Panc1 (cell line): ENCODE data around the gene NGF. TPM values are rescaled to one million over a fixed set of nuclear protein-coding genes. Genes with fewer than 3 reads are reported as not detected.

Experiments
- ATAC-seq: fragments of 200-7000 bp; cut with Tn5 transposase; 2 replicates; pipeline ENCODE4 v1.9.1; 2020; ENCODE audit warnings: mild to moderate bottlenecking, moderate library complexity
- BruUV-seq: library from RNA; stranded (reverse); fragments of 400-500 nt; replicated peaks from 2 replicates; lab custom pipeline; 2021; lab: Mats Ljungman, UMichigan
- CTCF ChIA-PET: fragments of 300-600 bp; sonication (Branson Sonifier 250); formaldehyde crosslinking; loops from one replicate; lab custom pipeline; 2022; ENCODE audit warnings: antibody characterized with exemption; lab: Charles Lee
- POLR2A ChIA-PET: fragments of 300-600 bp; sonication (Branson Sonifier 250); formaldehyde crosslinking; loops from one replicate; lab custom pipeline; 2022; ENCODE audit warnings: antibody characterized with exemption; lab: Charles Lee
- DNase-seq: peaks from one replicate; pipeline ENCODE4 v3.0.0-alpha.2; 2010; ENCODE audit warnings: low read depth, low spot score
- H3K27ac ChIP-seq: 2 replicates; pipeline ENCODE4 v1.5.1; 2011; ENCODE audit warnings: mild to moderate bottlenecking, low read length, inconsistent platforms
- H3K27me3 ChIP-seq: fragments of 200-500 bp; sonication (Bioruptor generic); 2 replicates; pipeline ENCODE4 v1.6.0; 2014; ENCODE audit warnings: low read length, inconsistent platforms; ENCODE audit not compliant: control insufficient read depth, insufficient read depth
- H3K36me3 ChIP-seq: fragments of 200-500 bp; sonication (Bioruptor generic); 2 replicates; pipeline ENCODE4 v1.5.1; 2014; ENCODE audit warnings: inconsistent platforms, mild to moderate bottlenecking, low read length, moderate library complexity; ENCODE audit not compliant: control insufficient read depth, insufficient read depth
- H3K4me1 ChIP-seq: 2 replicates; pipeline ENCODE4 v1.5.1; 2011; ENCODE audit warnings: inconsistent platforms, mild to moderate bottlenecking, low read length, moderate library complexity; ENCODE audit not compliant: control insufficient read depth, insufficient read depth
- H3K4me3 ChIP-seq, 2 experiments: 2 replicates each; pipeline ENCODE4 v1.5.1; 2011 to 2012; ENCODE audit warnings: low read depth in 2 of 2, low read length in 2 of 2, mild to moderate bottlenecking in 2 of 2, inconsistent platforms in 1 of 2, moderate library complexity in 1 of 2
- H3K9me3 ChIP-seq: fragments of 200-500 bp; sonication (Bioruptor generic); 2 replicates; pipeline ENCODE4 v1.5.1; 2014; ENCODE audit warnings: low read depth, mild to moderate bottlenecking, inconsistent platforms, low read length, moderate library complexity; ENCODE audit not compliant: control insufficient read depth, insufficient read depth
- CTCF ChIP-seq: fragments of 450-650 bp; IDR thresholded peaks from 2 replicates; pipeline ENCODE4 v1.5.1; 2017; ENCODE audit warnings: mild to moderate bottlenecking
- POLR2AphosphoS5 ChIP-seq: IDR thresholded peaks from 2 replicates; pipeline ENCODE4 v1.6.1; 2012; ENCODE audit warnings: mild to moderate bottlenecking, low read depth, low read length, moderate library complexity
- REST ChIP-seq, 2 experiments: IDR thresholded peaks; 2 replicates each; pipeline ENCODE4 v1.6.1; 2011 to 2012; ENCODE audit warnings: low read depth in 2 of 2, control low read depth in 1 of 2, low read length in 1 of 2, mild to moderate bottlenecking in 1 of 2, moderate library complexity in 1 of 2; ENCODE audit not compliant: insufficient read depth in 1 of 2
- SIN3A ChIP-seq: IDR thresholded peaks from 2 replicates; pipeline ENCODE4 v1.6.1; 2012; ENCODE audit warnings: low read depth, mild to moderate bottlenecking, low read length, moderate library complexity, borderline replicate concordance; ENCODE audit not compliant: insufficient read depth
- TCF7L2 ChIP-seq: IDR thresholded peaks from 2 replicates; pipeline ENCODE4 v1.6.1; 2011; ENCODE audit warnings: mild to moderate bottlenecking, low read depth, low read length, inconsistent platforms
- in situ Hi-C: cut with HindIII; loops from 2 replicates; pipeline ENCODE4 v1.10.0; 2016; ENCODE audit warnings: low sequenced_read_pairs, low pct_unique_long_range_greater_than_20kb
- intact Hi-C: fragments of 100-400 bp; cut with micrococcal nuclease; formaldehyde crosslinking; loops from one replicate; pipeline ENCODE4 v1.10.0; 2022; ENCODE audit not compliant: unreplicated experiment
- total RNA-seq: library from RNA; stranded (reverse); gene quantifications from one replicate; pipeline ENCODE4 v1.2.1, GENCODE V29; 2021; ENCODE audit not compliant: unreplicated experiment

NGF gene
- total RNA-seq, 1 experiment from 2014 or later: not detected

GRCh38 chr1:115295904-115296696, 41.9 kb downstream of the NGF start:
- Histone ChIP-seq H3K27ac (no peak overlapping the region), H3K4me3 (no peak overlapping the region), H3K4me1 (no peaks in the 10 kb centered on the region), H3K27me3 (no peaks in the 10 kb centered on the region), H3K36me3 (no peaks in the 10 kb centered on the region), H3K9me3 (no peaks in the 10 kb centered on the region)
- DNase-seq (no peak), ATAC-seq (no peak)
- in situ Hi-C loops (no loop called here), intact Hi-C loops (no loop called here)
- no peak for TF ChIP-seq TCF7L2
- TF ChIP-seq CTCF: no peak
- no peak for TF ChIP-seq SIN3A
- TF ChIP-seq REST (IDR thresholded peaks at IDR 0.05; ENCODE audit: insufficient read depth in 1 of 2, low read depth in 2 of 2, low read length in 1 of 2): no peak
- no peak for TF ChIP-seq POLR2AphosphoS5
- ChIA-PET CTCF (no interaction called here), POLR2A (no interaction called here)
- BruUV-seq: no TSS peak

GRCh38 chr1:115293899-115294298, 44.1 kb downstream of the NGF start:
- Histone ChIP-seq H3K36me3 (no peaks in the 10 kb centered on the region), H3K4me1 (no peaks in the 10 kb centered on the region), H3K27ac (no peak overlapping the region), H3K27me3 (no peaks in the 10 kb centered on the region), H3K4me3 (no peak overlapping the region), H3K9me3 (no peaks in the 10 kb centered on the region)
- intact Hi-C loops (no loop called here), in situ Hi-C loops (no loop called here)
- no peak for DNase-seq
- TF ChIP-seq SIN3A (no peak), TCF7L2 (no peak), CTCF (no peak), POLR2AphosphoS5 (no peak), REST (IDR thresholded peaks at IDR 0.05; ENCODE audit: insufficient read depth in 1 of 2, low read depth in 2 of 2, low read length in 1 of 2) (no peak)
- ChIA-PET CTCF (no interaction called here), POLR2A (no interaction called here)
- BruUV-seq: no TSS peak
- ATAC-seq: no peak
